Measurements from ENCODE around the gene ABCA8.

Gene ABCA8

GRCh38 chr17:68853439-68853838 is 101.8 kb downstream of the ABCA8 start:
- no peaks in the 10 kb centered on the region for H3K79me2 ChIP-seq (ENCODE audit: low read length)
- H3K9me3 ChIP-seq (replicated peaks; ENCODE audit: insufficient read depth, low read length), result no peaks in the 10 kb centered on the region
- H3K4me2 ChIP-seq (ENCODE audit: low read depth, low read length), result no peak overlapping the region
- no peaks in the 10 kb centered on the region for H3K9me2 ChIP-seq (replicated peaks; ENCODE audit: insufficient read depth, low read length)
- TF ChIP-seq EZH2 (optimal IDR thresholded peaks at IDR 0.05; ENCODE audit: low read depth, low read length) (no peak), CTCF (IDR thresholded peaks at IDR 0.05; ENCODE audit: low read length) (no peak), EZH2phosphoT487 (IDR thresholded peaks at IDR 0.05; ENCODE audit: low read length) (no peak)
- no peaks in the 10 kb centered on the region for H3K36me3 ChIP-seq (replicated peaks; ENCODE audit: insufficient read depth, low read length)
- no peak overlapping the region for H3K27ac ChIP-seq (ENCODE audit: low read length)
- H3K4me1 ChIP-seq (ENCODE audit: low read length), result no peaks in the 10 kb centered on the region
- H3K9ac ChIP-seq (ENCODE audit: low read length), result no peak overlapping the region
- H3K27me3 ChIP-seq (replicated peaks; ENCODE audit: insufficient read depth, low read length), result no peaks in the 10 kb centered on the region
- H3F3A ChIP-seq (ENCODE audit: insufficient read depth, low read length), result no peaks in the 10 kb centered on the region
- DNase-seq, result no peak
- no peak overlapping the region for H3K4me3 ChIP-seq (ENCODE audit: low read length)
- H2AFZ ChIP-seq (ENCODE audit: low read length), result no peak overlapping the region
- H4K20me1 ChIP-seq (ENCODE audit: insufficient read depth, low read length), result no peaks in the 10 kb centered on the region

- H3K27ac ChIP-seq (ENCODE audit: low read length), result no peak overlapping the region
- no peaks in the 10 kb centered on the region for H3K4me1 ChIP-seq (ENCODE audit: low read length)
- no peaks in the 10 kb centered on the region for H3K36me3 ChIP-seq (replicated peaks; ENCODE audit: insufficient read depth, low read length)
These were observed 102.2 kb downstream of the ABCA8 start for GRCh38 chr17:68853036-68853435.

GRCh38 chr17:68851890-68852289 is 103.3 kb downstream of the ABCA8 start:
- no peaks in the 10 kb centered on the region for H4K20me1 ChIP-seq (ENCODE audit: insufficient read depth, low read length)
- no peak overlapping the region for H3K27ac ChIP-seq (ENCODE audit: low read length)
- no peak overlapping the region for H3K4me3 ChIP-seq (ENCODE audit: low read length)
- no peaks in the 10 kb centered on the region for H3K9me3 ChIP-seq (replicated peaks; ENCODE audit: insufficient read depth, low read length)
- H3K4me2 ChIP-seq (ENCODE audit: low read depth, low read length), result no peak overlapping the region
- DNase-seq, result no peak
- no peak overlapping the region for H3K9ac ChIP-seq (ENCODE audit: low read length)
- no peaks in the 10 kb centered on the region for H3K4me1 ChIP-seq (ENCODE audit: low read length)
- H3K9me2 ChIP-seq (replicated peaks; ENCODE audit: insufficient read depth, low read length), result no peaks in the 10 kb centered on the region
- H3F3A ChIP-seq (ENCODE audit: insufficient read depth, low read length), result no peaks in the 10 kb centered on the region
- no peaks in the 10 kb centered on the region for H3K79me2 ChIP-seq (ENCODE audit: low read length)
- H2AFZ ChIP-seq (ENCODE audit: low read length), result no peak overlapping the region
- H3K27me3 ChIP-seq (replicated peaks; ENCODE audit: insufficient read depth, low read length), result no peaks in the 10 kb centered on the region
- no peaks in the 10 kb centered on the region for H3K36me3 ChIP-seq (replicated peaks; ENCODE audit: insufficient read depth, low read length)
- TF ChIP-seq CTCF (IDR thresholded peaks at IDR 0.05; ENCODE audit: low read length) (no peak), EZH2phosphoT487 (IDR thresholded peaks at IDR 0.05; ENCODE audit: low read length) (no peak)

More at GRCh38 chr17:68853036-68853435, 102.2 kb downstream of the ABCA8 start:
- no peak for DNase-seq
- Histone ChIP-seq H3K79me2 (ENCODE audit: low read length) (no peaks in the 10 kb centered on the region), H3K9ac (ENCODE audit: low read length) (no peak overlapping the region), H3F3A (ENCODE audit: insufficient read depth, low read length) (no peaks in the 10 kb centered on the region), H3K4me2 (ENCODE audit: low read depth, low read length) (no peak overlapping the region), H4K20me1 (ENCODE audit: insufficient read depth, low read length) (no peaks in the 10 kb centered on the region), H3K27me3 (replicated peaks; ENCODE audit: insufficient read depth, low read length) (no peaks in the 10 kb centered on the region), H2AFZ (ENCODE audit: low read length) (no peak overlapping the region), H3K9me2 (replicated peaks; ENCODE audit: insufficient read depth, low read length) (no peaks in the 10 kb centered on the region), H3K4me3 (ENCODE audit: low read length) (no peak overlapping the region), H3K9me3 (replicated peaks; ENCODE audit: insufficient read depth, low read length) (no peaks in the 10 kb centered on the region)
- no peak for TF ChIP-seq EZH2phosphoT487 (IDR thresholded peaks at IDR 0.05; ENCODE audit: low read length)
- TF ChIP-seq CTCF (IDR thresholded peaks at IDR 0.05; ENCODE audit: low read length), result no peak
- no peak for TF ChIP-seq EZH2 (optimal IDR thresholded peaks at IDR 0.05; ENCODE audit: low read depth, low read length)
